Measurements from ENCODE around the gene SAT2. TPM values are rescaled to one million over a fixed set of nuclear protein-coding genes. Genes with fewer than 3 reads are reported as not detected.

The SAT2 gene
- total RNA-seq, 1 donor from 2014 or later = 82.1 TPM

DNA sequence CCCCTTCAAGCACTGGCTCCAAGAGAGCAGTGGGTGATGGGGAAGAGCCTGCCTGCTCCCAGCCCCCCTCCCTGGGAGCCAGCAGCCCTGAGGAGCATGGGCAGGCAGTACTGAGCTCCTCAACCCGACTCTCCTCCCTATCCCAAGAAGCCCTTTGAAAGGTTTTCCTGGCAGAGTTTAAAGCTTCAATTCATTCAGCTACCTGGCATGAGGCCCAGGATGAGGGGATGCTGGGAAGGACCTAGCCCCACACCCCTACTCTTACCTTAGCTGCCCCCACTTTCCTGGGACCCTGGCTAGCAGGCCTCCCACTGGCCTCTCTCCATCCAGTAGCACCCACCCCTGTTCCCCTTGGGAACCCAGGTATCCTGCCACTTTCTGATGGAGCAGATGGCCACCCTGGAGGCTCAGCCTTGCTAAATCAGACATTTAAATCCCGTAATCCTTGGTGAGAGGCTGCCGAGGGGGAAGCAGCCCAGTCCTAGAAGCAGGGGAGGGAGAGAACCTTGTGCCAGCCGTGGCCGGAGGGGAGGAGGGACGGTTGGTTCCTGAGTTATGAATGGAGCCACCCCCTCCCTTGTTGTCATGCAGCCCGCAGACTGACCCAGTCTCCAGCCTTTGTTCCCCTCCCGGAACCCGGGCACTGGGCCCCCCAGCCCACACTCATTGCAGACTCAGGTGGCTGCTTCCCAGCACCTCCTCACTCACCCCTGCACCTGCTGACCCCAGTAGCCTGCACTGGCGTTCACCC is 40.2 kb upstream of the SAT2 start:
- Mint-ChIP-seq H3K27me3 (ENCODE audit: low read depth) (no peaks in the 10 kb centered on the region), H3K36me3 (ENCODE audit: low read depth) (peaks cover 27% of the 10 kb centered on the region), H3K4me3 (ENCODE audit: unreplicated experiment) (no peak overlapping the region), H3K4me1 (ENCODE audit: low read depth) (no peaks in the 10 kb centered on the region), H3K27ac (ENCODE audit: unreplicated experiment) (no peak overlapping the region), H3K9me3 (ENCODE audit: low read depth) (no peaks in the 10 kb centered on the region)
- TF ChIP-seq, protein P1, sequence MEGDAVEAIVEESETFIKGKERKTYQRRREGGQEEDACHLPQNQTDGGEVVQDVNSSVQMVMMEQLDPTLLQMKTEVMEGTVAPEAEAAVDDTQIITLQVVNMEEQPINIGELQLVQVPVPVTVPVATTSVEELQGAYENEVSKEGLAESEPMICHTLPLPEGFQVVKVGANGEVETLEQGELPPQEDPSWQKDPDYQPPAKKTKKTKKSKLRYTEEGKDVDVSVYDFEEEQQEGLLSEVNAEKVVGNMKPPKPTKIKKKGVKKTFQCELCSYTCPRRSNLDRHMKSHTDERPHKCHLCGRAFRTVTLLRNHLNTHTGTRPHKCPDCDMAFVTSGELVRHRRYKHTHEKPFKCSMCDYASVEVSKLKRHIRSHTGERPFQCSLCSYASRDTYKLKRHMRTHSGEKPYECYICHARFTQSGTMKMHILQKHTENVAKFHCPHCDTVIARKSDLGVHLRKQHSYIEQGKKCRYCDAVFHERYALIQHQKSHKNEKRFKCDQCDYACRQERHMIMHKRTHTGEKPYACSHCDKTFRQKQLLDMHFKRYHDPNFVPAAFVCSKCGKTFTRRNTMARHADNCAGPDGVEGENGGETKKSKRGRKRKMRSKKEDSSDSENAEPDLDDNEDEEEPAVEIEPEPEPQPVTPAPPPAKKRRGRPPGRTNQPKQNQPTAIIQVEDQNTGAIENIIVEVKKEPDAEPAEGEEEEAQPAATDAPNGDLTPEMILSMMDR (IDR thresholded peaks at IDR 0.05) = no peak
- no peak for DNase-seq (ENCODE audit: low spot score)

DNA sequence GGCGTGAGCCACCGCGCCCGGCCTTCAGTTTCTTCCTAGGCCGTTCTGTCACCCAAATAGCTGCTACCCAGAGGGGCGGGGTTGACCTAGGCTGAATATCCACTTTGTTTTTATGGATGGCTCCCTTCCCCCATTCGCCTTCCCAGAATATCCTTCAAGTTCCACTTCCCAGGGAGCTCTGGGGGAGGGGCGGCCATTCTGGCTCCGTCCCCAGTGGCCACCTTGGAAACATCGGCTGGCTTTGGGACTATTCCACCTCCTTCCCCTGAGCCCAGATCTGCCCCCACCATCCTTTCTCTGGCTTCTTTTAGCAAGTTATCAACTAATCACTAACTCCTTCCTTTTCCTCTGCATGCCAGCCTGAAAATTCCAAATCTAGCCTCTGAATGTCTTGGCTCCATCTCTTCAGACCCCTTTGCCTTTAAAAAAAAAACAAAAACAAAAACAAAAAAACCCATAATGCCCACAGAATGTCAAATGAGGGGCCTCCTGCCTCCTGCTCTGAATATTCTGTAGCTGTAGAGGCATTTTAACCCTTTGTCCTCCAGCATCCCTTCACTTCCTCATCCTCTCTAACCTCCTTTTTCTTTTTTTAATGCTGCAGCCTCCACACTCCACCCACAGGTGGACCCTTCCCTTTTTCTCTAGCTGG is 29.5 kb upstream of the SAT2 start:
- no peak for DNase-seq (ENCODE audit: low spot score)
- Mint-ChIP-seq H3K4me3 (ENCODE audit: unreplicated experiment) (no peak overlapping the region), H3K4me1 (ENCODE audit: low read depth) (peaks cover 12% of the 10 kb centered on the region), H3K27me3 (ENCODE audit: low read depth) (peaks cover under 1% of the 10 kb centered on the region), H3K36me3 (ENCODE audit: low read depth) (no peaks in the 10 kb centered on the region), H3K27ac (ENCODE audit: unreplicated experiment) (no peak overlapping the region), H3K9me3 (ENCODE audit: low read depth) (no peaks in the 10 kb centered on the region)
- TF ChIP-seq, protein P1 (IDR thresholded peaks at IDR 0.05) = peak; percentile 25

DNA sequence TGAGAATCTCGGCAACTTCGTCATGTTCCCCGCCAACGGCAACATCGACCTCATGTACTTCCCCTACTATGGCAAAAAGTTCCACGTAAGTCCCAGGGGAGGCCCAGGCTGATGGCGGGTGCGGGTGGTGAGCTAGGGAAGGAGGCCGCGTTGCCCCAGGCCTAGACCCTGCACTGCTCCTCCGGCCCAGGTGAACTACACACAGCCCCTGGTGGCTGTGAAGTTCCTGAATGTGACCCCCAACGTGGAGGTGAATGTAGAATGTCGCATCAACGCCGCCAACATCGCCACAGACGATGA is 27.9 kb upstream of the SAT2 start:
- no peak overlapping the region for H3K27ac Mint-ChIP-seq (ENCODE audit: unreplicated experiment)
- H3K36me3 Mint-ChIP-seq (ENCODE audit: low read depth) = no peaks in the 10 kb centered on the region
- DNase-seq (ENCODE audit: low spot score) = no peak
- no peak overlapping the region for H3K4me3 Mint-ChIP-seq (ENCODE audit: unreplicated experiment)
- TF ChIP-seq, protein P1 (IDR thresholded peaks at IDR 0.05) = no peak
- H3K4me1 Mint-ChIP-seq (ENCODE audit: low read depth) = peaks cover 20% of the 10 kb centered on the region
- no peaks in the 10 kb centered on the region for H3K9me3 Mint-ChIP-seq (ENCODE audit: low read depth)
- peaks cover 7% of the 10 kb centered on the region for H3K27me3 Mint-ChIP-seq (ENCODE audit: low read depth)

DNA sequence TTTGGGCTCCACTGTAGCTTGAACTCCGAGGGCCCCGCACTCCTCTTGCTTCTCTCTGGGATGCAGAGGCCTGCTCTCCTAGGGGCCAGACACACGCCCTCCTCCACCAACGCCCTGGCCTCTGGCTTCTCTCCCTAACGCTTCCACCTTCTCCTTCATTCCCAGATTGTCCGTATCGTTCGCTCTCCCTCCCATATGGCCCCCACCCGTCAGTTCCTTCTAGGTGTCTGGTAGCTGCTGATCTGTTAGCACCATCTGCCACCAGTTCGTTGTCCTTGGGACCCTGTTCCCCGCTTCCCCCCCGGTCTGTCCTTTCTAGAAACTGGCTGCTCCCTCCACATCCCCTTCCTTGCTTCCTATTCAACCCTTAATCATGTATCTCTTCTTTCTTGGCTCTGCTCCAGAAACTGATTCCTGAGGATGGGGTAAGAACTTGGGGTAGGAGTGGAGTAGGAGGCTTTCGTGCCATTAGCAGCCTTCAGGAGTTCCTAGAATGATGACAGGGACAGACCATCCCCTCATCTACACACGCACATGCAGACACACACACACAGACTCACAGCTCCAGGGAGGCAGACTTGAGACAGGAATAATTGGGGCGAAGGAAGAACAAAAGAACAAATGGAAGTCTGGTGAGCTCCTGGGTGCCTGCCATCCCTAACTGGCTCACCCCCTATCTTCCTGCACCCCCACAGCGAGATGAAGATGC is 27.4 kb upstream of the SAT2 start:
- Mint-ChIP-seq H3K27ac (ENCODE audit: unreplicated experiment) (no peak overlapping the region), H3K4me1 (ENCODE audit: low read depth) (peaks cover 25% of the 10 kb centered on the region), H3K4me3 (ENCODE audit: unreplicated experiment) (no peak overlapping the region), H3K27me3 (ENCODE audit: low read depth) (peaks cover 9% of the 10 kb centered on the region), H3K36me3 (ENCODE audit: low read depth) (no peaks in the 10 kb centered on the region), H3K9me3 (ENCODE audit: low read depth) (no peaks in the 10 kb centered on the region)
- TF ChIP-seq, protein P1 (IDR thresholded peaks at IDR 0.05) = no peak
- DNase-seq (ENCODE audit: low spot score) = no peak

All from chondrocyte (in vitro differentiated cells).